GM21619 (cell line): ENCODE data around the gene SYNE4.

Source experiments
- ATAC-seq: cut with Tn5 transposase; IDR thresholded peaks from one replicate; pipeline ENCODE4 v1.9.1; 2021; ENCODE audit not compliant: unreplicated experiment

SYNE4 gene

DNA sequence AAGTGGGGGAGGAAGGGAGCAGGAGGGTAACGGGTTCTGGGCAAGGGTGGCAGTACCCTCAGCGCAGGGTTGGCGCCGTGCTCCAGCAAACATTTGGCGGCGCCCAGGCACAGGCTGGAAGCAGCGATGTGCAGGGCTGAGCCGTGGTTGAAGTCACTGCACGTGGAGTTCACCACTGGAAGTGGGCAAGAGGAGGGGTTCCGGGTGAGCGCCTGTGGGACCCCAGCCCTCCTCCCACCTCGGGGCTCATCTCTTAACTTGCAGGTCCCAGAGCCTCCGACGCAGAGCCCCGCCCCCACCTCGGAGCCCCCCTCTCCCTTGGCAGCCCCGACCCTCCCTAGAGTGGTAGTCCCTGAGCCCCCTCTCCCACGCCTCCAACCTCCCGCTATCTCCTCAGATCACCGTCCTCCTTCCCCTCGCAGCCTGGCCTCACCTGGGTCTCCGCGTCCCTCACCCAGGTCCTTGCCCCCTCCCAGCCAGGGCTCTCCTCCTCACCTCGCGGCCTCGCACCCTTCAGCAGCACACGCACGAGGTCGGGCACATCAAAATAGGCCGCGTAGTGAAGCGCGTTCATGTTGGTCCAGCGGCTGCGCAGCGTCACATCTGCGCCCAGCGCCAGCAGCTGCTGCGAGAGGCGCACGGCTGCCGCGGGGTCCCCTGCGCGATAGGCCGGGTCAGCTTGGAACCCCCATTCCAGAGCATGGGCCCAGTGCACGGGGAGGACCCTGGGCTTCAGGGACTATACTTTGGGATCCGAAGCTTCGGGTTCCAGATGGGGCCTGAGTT, 17.7 kb upstream of the SYNE4 start:
- ATAC-seq = no peak

DNA sequence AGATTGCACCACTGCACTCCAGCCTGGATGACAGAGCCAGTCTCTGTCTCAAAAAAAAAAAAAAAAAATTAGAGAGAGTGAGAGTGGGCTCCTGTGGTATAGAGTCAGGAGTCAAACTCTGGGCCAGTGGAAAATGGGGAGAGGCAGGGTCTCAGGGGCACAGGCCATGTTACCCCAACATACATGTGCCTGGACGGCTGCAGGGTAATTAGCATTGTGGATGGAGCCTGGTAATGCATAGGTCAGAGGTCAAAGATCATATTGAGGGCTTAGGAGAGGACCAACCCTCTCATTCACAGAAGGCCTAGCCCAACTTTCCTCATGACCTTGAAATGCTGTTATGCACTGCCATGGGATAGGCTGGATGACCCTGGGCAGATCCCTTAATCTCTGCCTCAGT, 16.9 kb upstream of the SYNE4 start:
- no peak for ATAC-seq

GRCh38 chr19:36023432-36023831, 14.8 kb upstream of the SYNE4 start:
- no peak for ATAC-seq

- no peak for ATAC-seq
Observed at GRCh38 chr19:36019061-36019670, 10.6 kb upstream of the SYNE4 start.

- ATAC-seq = peak; percentile 91
Observed at GRCh38 chr19:36014012-36014924, 5.7 kb upstream of the SYNE4 start, which contains the start of gene ALKBH6. Gene ALKBH6 (minus strand): TSS chr19:36014213. CDS start chr19:36013397, 816 bp downstream.

- no peak for ATAC-seq
Observed at GRCh38 chr19:36013280-36014011, 4.8 kb upstream of the SYNE4 start.

- no peak for ATAC-seq
Observed at GRCh38 chr19:36010402-36010801, 1.8 kb upstream of the SYNE4 start.

- no peak for ATAC-seq
Observed at GRCh38 chr19:36009633-36010379, 1.2 kb upstream of the SYNE4 start.

- ATAC-seq = no peak
Observed at GRCh38 chr19:36009220-36009619, 607 bp upstream of the SYNE4 start.

GRCh38 chr19:36006955-36007354, 1.7 kb downstream of the SYNE4 start:
- no peak for ATAC-seq

DNA sequence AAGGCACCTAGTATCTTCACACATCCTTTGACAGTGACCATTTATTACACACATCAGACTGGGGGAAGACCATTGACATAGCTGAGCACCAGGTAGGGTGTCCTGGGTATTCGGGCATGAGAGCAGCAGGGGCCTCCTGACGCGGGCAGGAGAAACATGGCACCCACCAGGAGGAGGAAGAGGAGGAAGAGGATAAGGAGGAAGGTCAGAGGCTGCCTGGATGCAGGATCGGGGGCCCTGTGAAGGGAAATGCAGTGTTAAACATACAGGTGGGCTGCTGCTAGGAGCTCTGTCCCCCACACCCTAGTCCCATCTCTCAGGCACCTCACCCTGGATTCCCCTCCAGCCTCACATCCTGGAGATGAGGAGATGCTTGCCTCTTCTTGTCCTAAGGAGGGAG, 5.3 kb downstream of the SYNE4 start:
- no peak for ATAC-seq

DNA sequence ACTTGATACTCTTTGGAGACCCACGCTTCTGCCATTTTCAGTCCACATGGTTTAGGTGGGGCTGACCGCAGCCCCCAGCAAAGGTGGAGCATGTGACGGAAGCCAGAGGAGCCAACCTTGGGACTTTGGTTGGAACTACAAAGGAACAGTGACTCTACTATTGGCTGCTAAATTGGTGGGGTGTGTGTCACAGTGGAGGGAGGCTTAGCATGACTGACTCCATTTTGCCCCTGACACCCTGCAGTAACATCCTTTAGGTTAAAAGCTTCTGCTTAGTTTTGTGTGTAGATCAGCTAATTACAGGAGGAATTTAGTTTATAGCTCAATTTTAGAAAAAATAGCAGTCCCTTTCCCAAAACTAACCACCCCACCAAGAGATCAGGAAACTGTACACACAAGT, 7.0 kb downstream of the SYNE4 start:
- no peak for ATAC-seq

GRCh38 chr19:35996777-35997176, 11.8 kb downstream of the SYNE4 start:
- no peak for ATAC-seq

DNA sequence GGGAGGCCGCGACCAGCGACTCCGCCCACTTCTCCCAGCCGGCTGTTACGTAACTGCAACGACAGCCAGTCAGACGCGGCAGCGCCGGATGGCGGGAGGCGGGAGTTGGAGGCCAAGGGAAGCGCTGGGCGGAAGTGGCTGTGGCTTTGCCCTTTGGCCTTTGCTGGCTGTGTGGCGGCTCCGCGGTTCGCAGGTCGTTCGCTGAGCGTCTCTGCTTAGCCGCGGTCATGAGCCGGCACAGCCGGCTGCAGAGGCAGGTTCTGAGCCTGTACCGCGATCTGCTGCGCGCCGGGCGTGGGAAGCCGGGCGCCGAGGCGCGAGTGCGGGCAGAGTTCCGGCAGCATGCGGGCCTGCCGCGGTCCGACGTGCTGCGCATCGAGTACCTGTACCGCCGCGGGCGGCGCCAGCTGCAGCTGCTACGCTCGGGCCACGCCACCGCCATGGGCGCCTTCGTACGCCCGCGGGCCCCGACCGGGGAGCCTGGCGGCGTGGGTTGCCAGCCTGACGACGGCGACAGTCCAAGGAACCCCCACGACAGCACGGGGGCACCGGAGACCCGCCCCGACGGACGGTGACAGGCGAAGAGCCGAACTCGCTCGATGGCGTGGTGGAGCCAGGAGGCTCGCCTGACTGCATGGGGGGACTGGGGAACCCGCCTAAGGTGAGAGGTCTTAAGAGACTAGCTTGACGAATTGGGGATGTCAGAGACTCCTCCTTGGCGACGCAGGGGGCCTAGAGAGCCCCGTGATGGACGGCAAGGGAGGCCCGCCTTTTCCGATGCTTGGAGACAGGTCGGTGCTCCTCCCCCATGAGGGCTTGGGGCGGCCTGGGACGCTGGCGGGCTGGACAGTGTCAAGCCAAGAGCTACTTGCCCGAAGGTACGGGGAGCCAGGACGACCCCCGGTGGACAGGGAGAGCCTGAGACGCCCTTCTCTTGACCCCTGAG, 13.3 kb downstream of the SYNE4 start, which contains the start of gene SDHAF1:
Gene SDHAF1 (plus strand): TSS at position 141 of the 946 bp plus-strand sequence. CDS start 87 bp downstream, at position 228.
- peak; percentile 78 for ATAC-seq

DNA sequence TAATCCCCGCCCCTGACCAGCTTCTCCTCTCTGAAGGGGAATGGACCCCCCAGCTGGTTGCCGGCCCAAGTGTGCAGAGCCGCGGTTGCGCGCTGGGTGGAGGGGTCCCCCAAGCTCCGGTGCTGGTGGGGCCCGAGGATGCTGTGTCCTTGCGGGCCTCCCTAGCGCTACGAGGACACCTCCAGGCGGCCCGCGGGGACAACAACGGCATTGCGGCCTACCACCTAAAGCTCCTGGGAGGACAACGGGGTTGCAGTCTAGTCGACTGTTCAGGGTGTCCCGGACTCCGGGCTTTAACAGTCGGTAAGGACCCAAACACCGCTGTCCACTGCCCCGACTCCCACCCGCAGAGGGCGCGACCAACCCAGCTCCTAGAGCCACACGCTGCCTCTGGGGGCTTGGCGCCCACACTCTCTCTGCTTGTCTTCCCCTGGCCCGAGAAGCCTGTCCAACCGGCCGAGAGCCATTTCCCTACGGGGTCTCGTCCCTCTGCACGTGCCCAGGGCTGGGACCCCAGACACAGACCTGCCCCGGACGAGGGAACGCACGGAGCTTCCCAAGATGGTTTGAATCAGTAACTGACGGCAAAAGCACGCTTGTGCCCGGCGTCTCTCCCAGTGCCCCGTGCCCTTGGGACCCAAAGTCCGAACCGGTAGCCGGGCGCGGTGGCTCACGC, 14.6 kb downstream of the SYNE4 start:
- ATAC-seq = no peak

- ATAC-seq = no peak
Observed at GRCh38 chr19:35992907-35993765, 15.5 kb downstream of the SYNE4 start.

DNA sequence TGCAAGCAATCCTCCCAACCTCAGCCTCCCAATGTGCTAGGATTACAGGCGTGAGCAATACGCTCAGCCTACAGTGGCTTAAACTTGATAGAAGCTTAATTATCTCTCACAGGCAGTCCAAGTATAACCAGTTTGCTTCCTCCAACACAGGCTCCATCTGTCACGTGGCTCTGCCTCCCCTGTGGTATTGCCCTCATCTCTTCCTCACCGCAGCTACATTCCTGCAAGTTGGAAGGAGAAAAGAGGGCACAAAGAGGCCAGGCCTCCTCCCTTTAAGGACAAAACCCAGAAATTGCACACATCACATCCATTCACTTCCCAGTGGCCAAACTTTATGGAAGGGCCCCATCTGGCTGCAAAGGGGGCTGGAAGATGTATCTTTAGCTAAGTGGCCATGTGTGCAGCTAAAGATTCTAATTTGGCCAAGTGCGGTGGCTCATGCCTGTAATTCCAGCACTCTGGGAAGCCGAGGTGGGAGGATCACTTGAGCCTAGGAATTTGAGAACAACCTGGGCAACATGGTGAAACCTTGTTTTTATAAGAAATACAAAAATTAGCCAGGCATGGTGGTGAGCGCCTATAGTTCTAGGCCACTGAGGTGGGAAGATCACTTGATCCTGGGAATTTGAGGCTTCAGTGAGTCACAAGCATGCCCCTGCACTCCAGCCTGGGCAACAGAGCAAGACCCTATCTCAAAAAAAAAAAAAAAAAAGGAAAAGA, 16.7 kb downstream of the SYNE4 start:
- no peak for ATAC-seq
